Keratinocyte (primary cell): ENCODE measurements around the gene GRIA1. TPM values are rescaled to one million over a fixed set of nuclear protein-coding genes. Genes with fewer than 3 reads are reported as not detected.

Experiments used
- DNase-seq: peaks from one replicate; pipeline ENCODE4 v3.0.0-alpha.2; 2011; ENCODE audit warnings: low read depth, missing footprints, low spot score
- FAIRE-seq: peaks from 2 replicates; lab custom pipeline; 2011; peaks lifted over from hg19 to GRCh38; lab: Jason Lieb, UNC
- H2AFZ ChIP-seq: 2 replicates; pipeline ENCODE4 v1.6.0; 2012; ENCODE audit warnings: low read length, control low read depth, inconsistent platforms; ENCODE audit not compliant: control insufficient read depth
- H3K27ac ChIP-seq: 2 replicates; pipeline ENCODE4 v1.5.1; 2011; ENCODE audit warnings: low read length; ENCODE audit not compliant: control insufficient read depth, insufficient read depth
- H3K27me3 ChIP-seq: 3 replicates; pipeline ENCODE4 v1.6.0; 2011; ENCODE audit warnings: low read length; ENCODE audit not compliant: control insufficient read depth, insufficient read depth; ENCODE audit errors: extremely low read depth
- H3K36me3 ChIP-seq, 2 experiments: 2 replicates in 1 of 2; 3 replicates in 1 of 2; pipeline ENCODE4 v1.5.1; 2011; ENCODE audit warnings: low read length in 2 of 2, mild to moderate bottlenecking in 1 of 2; ENCODE audit not compliant: control insufficient read depth in 2 of 2, insufficient read depth in 2 of 2; ENCODE audit errors: extremely low read depth in 1 of 2
- H3K4me1 ChIP-seq: 3 replicates; pipeline ENCODE4 v1.5.1; 2011; ENCODE audit warnings: low read length; ENCODE audit not compliant: control insufficient read depth, insufficient read depth; ENCODE audit errors: extremely low read depth
- H3K4me2 ChIP-seq: 3 replicates; pipeline ENCODE4 v1.6.0; 2011; ENCODE audit warnings: low read depth, low read length; ENCODE audit not compliant: control insufficient read depth, insufficient read depth; ENCODE audit errors: extremely low read depth
- H3K4me3 ChIP-seq, 3 experiments: fragments of 200-600 bp in 1 of 3; sonication (generic) in 1 of 3; 2 replicates in 2 of 3; 3 replicates in 1 of 3; pipeline ENCODE4 v1.5.1; 2011 to 2016; ENCODE audit warnings: low read length in 3 of 3, mild to moderate bottlenecking in 3 of 3, control low read depth in 2 of 3, inconsistent platforms in 1 of 3, low read depth in 1 of 3, mixed read lengths in 1 of 3, mixed run types in 1 of 3, moderate library complexity in 1 of 3; ENCODE audit not compliant: control insufficient read depth in 2 of 3, insufficient read depth in 2 of 3; ENCODE audit errors: extremely low read depth in 1 of 3
- H3K79me2 ChIP-seq: 2 replicates; pipeline ENCODE4 v1.6.0; 2012; ENCODE audit warnings: low read length; ENCODE audit not compliant: control insufficient read depth, insufficient read depth
- H3K9ac ChIP-seq: 3 replicates; pipeline ENCODE4 v1.6.0; 2011; ENCODE audit warnings: low read length; ENCODE audit not compliant: control insufficient read depth, insufficient read depth; ENCODE audit errors: extremely low read depth
- H3K9me1 ChIP-seq: 3 replicates; pipeline ENCODE4 v1.6.0; 2011; ENCODE audit warnings: low read length; ENCODE audit not compliant: control insufficient read depth, insufficient read depth; ENCODE audit errors: extremely low read depth
- H3K9me3 ChIP-seq: 2 replicates; pipeline ENCODE4 v1.5.1; 2012; ENCODE audit warnings: low read depth, low read length; ENCODE audit not compliant: control insufficient read depth
- H4K20me1 ChIP-seq: 3 replicates; pipeline ENCODE4 v1.6.0; 2011; ENCODE audit warnings: low read length; ENCODE audit not compliant: control insufficient read depth, insufficient read depth; ENCODE audit errors: extremely low read depth
- EZH2 ChIP-seq: IDR thresholded peaks from one replicate; pipeline ENCODE4 v1.6.1; 2012; ENCODE audit warnings: inconsistent platforms, mild to moderate bottlenecking, low read length, moderate library complexity
- dilution Hi-C: fragments of 300-500 bp; cut with MboI; formaldehyde crosslinking; loops from one replicate; pipeline ENCODE4 v1.7.0; 2020; ENCODE audit warnings: low sequenced_read_pairs; ENCODE audit not compliant: extremely low pct_ligation_motif_present
- polyA plus RNA-seq, 5 experiments: library from polyadenylated mRNA; depleted of rRNA in 3 of 5; stranded (reverse) in 3 of 5; stranded (forward) in 1 of 5; unstranded in 1 of 5; fragments of >200 nt; gene quantifications; 1 replicate in 1 of 5; 2 replicates in 3 of 5; 3 replicates in 1 of 5; pipeline versions ENCODE4 v1.2.1 to v1.2.3, GENCODE V29; 2011 to 2012; ENCODE audit warnings: missing spikeins in 2 of 5, low read depth in 1 of 5, low replicate concordance in 1 of 5
- TF ChIP-seq, protein P1 (sequence below), 3 experiments: IDR thresholded peaks in 1 of 3; conservative IDR thresholded peaks in 1 of 3; optimal IDR thresholded peaks in 1 of 3; 2 replicates in 2 of 3; 3 replicates in 1 of 3; pipeline versions ENCODE3 to v1.5.1; 2011; ENCODE audit warnings: low read length in 3 of 3, mild to moderate bottlenecking in 3 of 3, moderate library complexity in 2 of 3, control low read depth in 1 of 3, inconsistent platforms in 1 of 3; ENCODE audit not compliant: insufficient read depth in 2 of 3; ENCODE audit errors: extremely low read depth in 1 of 3

GRIA1 gene
- polyA plus RNA-seq, 1 donor (not counting 4 experiments of a cell fraction or from before 2014, with no cell fraction given) = not detected

DNA sequence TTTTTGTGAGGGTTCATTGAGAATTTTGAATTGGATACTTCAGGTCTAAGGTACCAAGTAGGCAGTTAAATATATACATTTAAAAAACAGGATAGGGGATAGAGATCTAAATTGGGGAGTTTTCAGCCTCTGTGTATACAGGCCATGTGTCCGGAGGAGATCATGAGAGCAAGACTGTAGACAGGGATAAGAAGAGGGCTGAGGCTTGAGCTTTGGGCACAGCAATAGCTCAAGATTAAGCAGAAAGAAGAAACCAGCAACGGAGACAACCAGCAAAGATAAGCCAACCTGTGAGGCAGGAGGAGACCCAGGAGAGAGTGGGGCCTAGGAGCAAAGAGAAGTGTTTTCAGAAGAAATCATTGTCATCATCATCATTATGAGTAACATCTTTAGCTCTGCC, 258.4 kb downstream of the GRIA1 start:
- no peaks in the 10 kb centered on the region for H3K4me1 ChIP-seq
- H4K20me1 ChIP-seq = no peaks in the 10 kb centered on the region
- no peak overlapping the region for H3K4me2 ChIP-seq
- no peak for DNase-seq
- no peaks in the 10 kb centered on the region for H3K36me3 ChIP-seq
- no peaks in the 10 kb centered on the region for H3K79me2 ChIP-seq
- no peak overlapping the region for H3K9ac ChIP-seq
- H3K9me3 ChIP-seq = no peaks in the 10 kb centered on the region
- no peaks in the 10 kb centered on the region for H3K9me1 ChIP-seq
- dilution Hi-C loops = no loop called here
- FAIRE-seq = no peak
- no peak overlapping the region for H3K4me3 ChIP-seq
- TF ChIP-seq, protein P1, sequence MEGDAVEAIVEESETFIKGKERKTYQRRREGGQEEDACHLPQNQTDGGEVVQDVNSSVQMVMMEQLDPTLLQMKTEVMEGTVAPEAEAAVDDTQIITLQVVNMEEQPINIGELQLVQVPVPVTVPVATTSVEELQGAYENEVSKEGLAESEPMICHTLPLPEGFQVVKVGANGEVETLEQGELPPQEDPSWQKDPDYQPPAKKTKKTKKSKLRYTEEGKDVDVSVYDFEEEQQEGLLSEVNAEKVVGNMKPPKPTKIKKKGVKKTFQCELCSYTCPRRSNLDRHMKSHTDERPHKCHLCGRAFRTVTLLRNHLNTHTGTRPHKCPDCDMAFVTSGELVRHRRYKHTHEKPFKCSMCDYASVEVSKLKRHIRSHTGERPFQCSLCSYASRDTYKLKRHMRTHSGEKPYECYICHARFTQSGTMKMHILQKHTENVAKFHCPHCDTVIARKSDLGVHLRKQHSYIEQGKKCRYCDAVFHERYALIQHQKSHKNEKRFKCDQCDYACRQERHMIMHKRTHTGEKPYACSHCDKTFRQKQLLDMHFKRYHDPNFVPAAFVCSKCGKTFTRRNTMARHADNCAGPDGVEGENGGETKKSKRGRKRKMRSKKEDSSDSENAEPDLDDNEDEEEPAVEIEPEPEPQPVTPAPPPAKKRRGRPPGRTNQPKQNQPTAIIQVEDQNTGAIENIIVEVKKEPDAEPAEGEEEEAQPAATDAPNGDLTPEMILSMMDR (optimal IDR thresholded peaks at IDR 0.05 in 1 of 3, IDR thresholded peaks at IDR 0.05 in 1 of 3, conservative IDR thresholded peaks at IDR 0.05 in 1 of 3; ENCODE audit: extremely low read depth in 1 of 3, insufficient read depth in 2 of 3, low read length in 3 of 3) = no peak
- TF ChIP-seq EZH2 = no peak
- H2AFZ ChIP-seq = no peak overlapping the region
- H3K27ac ChIP-seq = no peak overlapping the region
- H3K27me3 ChIP-seq = no peaks in the 10 kb centered on the region

DNA sequence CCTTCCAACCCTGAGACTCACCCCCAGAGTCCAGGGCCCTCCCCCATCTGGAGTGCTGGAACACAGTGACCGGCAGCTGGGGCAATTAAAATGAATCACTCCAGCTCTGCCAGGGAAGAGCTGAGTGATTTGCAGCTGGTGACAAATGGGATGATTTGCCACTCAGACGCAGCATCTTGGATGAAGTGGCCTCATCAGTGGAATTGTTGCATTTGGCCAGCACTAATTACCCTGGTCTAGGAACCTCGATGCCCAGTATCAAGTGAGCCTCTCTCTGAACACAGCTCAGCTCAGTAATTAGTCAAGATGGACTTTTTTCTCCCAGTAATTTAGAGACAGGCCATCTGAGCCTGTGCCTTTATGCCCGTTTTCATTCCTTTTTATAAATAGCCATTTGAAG, 259.5 kb downstream of the GRIA1 start:
- FAIRE-seq = no peak
- H4K20me1 ChIP-seq = no peaks in the 10 kb centered on the region
- H3K4me3 ChIP-seq = no peak overlapping the region
- H3K4me1 ChIP-seq = no peaks in the 10 kb centered on the region
- no peaks in the 10 kb centered on the region for H3K79me2 ChIP-seq
- H3K9ac ChIP-seq = no peak overlapping the region
- DNase-seq = no peak
- H3K9me1 ChIP-seq = no peaks in the 10 kb centered on the region
- dilution Hi-C loops = no loop called here
- H3K36me3 ChIP-seq = no peaks in the 10 kb centered on the region
- H3K27ac ChIP-seq = no peak overlapping the region
- no peaks in the 10 kb centered on the region for H3K9me3 ChIP-seq
- no peaks in the 10 kb centered on the region for H3K27me3 ChIP-seq
- no peak overlapping the region for H2AFZ ChIP-seq
- H3K4me2 ChIP-seq = no peak overlapping the region
- no peak for TF ChIP-seq EZH2
- TF ChIP-seq, protein P1 (optimal IDR thresholded peaks at IDR 0.05 in 1 of 3, IDR thresholded peaks at IDR 0.05 in 1 of 3, conservative IDR thresholded peaks at IDR 0.05 in 1 of 3; ENCODE audit: extremely low read depth in 1 of 3, insufficient read depth in 2 of 3, low read length in 3 of 3) = no peak
